MM.1S (cell line): ENCODE measurements around the gene EFR3B.

Source experiments
- DNase-seq: peaks from one replicate; pipeline ENCODE4 v3.0.0-alpha.2; 2015
- H2AFZ ChIP-seq: fragments of 300-600 bp; sonication (generic); 2 replicates; pipeline ENCODE4 v1.6.0; 2016; ENCODE audit warnings: antibody characterized with exemption, low read length
- H3F3A ChIP-seq: fragments of 300-600 bp; sonication (generic); 2 replicates; pipeline ENCODE4 v1.6.1; 2016; ENCODE audit warnings: mild to moderate bottlenecking, antibody characterized with exemption, low read length, moderate library complexity, mixed read lengths; ENCODE audit not compliant: insufficient read depth
- H3K27ac ChIP-seq: fragments of 300-600 bp; sonication (generic); 2 replicates; pipeline ENCODE4 v1.5.1; 2016; ENCODE audit warnings: mild to moderate bottlenecking, low read length
- H3K27me3 ChIP-seq: fragments of 300-600 bp; sonication (generic); replicated peaks from 2 replicates; pipeline ENCODE4 v1.6.0; 2016; ENCODE audit warnings: low read length; ENCODE audit not compliant: insufficient read depth
- H3K36me3 ChIP-seq: fragments of 300-600 bp; sonication (generic); replicated peaks from 2 replicates; pipeline ENCODE4 v1.6.1; 2016; ENCODE audit warnings: mild to moderate bottlenecking, low read length, mixed read lengths; ENCODE audit not compliant: insufficient read depth
- H3K4me1 ChIP-seq: fragments of 300-600 bp; sonication (generic); 2 replicates; pipeline ENCODE4 v1.6.1; 2016; ENCODE audit warnings: low read length, mixed read lengths
- H3K4me2 ChIP-seq: fragments of 300-600 bp; sonication (generic); 2 replicates; pipeline ENCODE4 v1.6.0; 2016; ENCODE audit warnings: low read depth, low read length
- H3K4me3 ChIP-seq: fragments of 300-600 bp; sonication (generic); 2 replicates; pipeline ENCODE4 v1.5.1; 2016; ENCODE audit warnings: low read length, mixed read lengths
- H3K79me2 ChIP-seq: fragments of 300-600 bp; sonication (generic); 2 replicates; pipeline ENCODE4 v1.6.1; 2016; ENCODE audit warnings: mixed run types, low read length, mixed read lengths
- H3K9ac ChIP-seq: fragments of 300-600 bp; sonication (generic); 2 replicates; pipeline ENCODE4 v1.6.1; 2016; ENCODE audit warnings: low read length, mixed read lengths
- H3K9me2 ChIP-seq: fragments of 300-600 bp; sonication (generic); replicated peaks from 2 replicates; pipeline ENCODE4 v1.6.1; 2016; ENCODE audit warnings: mild to moderate bottlenecking, low read length, mixed read lengths; ENCODE audit not compliant: insufficient read depth
- H3K9me3 ChIP-seq: fragments of 300-600 bp; sonication (generic); replicated peaks from 2 replicates; pipeline ENCODE4 v1.6.1; 2016; ENCODE audit warnings: mild to moderate bottlenecking, low read length, mixed read lengths; ENCODE audit not compliant: insufficient read depth
- H4K20me1 ChIP-seq: fragments of 300-600 bp; sonication (generic); 2 replicates; pipeline ENCODE4 v1.6.1; 2016; ENCODE audit warnings: mild to moderate bottlenecking, low read length, moderate library complexity, mixed read lengths; ENCODE audit not compliant: insufficient read depth
- EZH2 ChIP-seq: fragments of 300-600 bp; sonication (generic); optimal IDR thresholded peaks from 2 replicates; pipeline ENCODE3; 2017; ENCODE audit warnings: low read depth, mild to moderate bottlenecking, antibody characterized with exemption, low read length, mixed read lengths
- EZH2phosphoT487 ChIP-seq: fragments of 300-600 bp; sonication (generic); IDR thresholded peaks from 2 replicates; pipeline ENCODE4 v1.6.1; 2018; ENCODE audit warnings: antibody characterized with exemption, low read length
- TF ChIP-seq, protein P1 (sequence below): fragments of 300-600 bp; sonication (generic); IDR thresholded peaks from 2 replicates; pipeline ENCODE4 v1.5.1; 2016; ENCODE audit warnings: antibody characterized with exemption, low read length, mixed read lengths

EFR3B gene

DNA sequence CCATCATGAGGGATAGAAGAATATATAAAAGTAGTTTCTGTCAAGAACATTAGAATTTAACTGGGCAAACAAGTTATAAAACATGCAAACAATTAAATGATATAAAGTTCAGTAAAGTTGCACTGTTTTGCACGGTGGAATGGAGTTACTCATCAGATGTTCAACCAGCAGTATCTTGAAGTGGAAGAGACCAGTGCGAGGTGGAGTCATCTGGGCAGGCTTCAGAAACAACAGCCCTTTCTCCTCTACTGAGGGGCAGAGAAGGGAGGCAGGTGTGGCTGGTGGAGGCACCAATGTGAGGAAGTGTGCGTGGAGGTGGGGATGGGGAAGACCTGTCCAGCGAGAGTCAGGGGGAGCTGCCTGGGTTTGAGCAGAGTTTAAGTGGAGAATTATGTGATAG, 7.5 kb downstream of the EFR3B start:
- no peak overlapping the region for H3K4me3 ChIP-seq
- no peaks in the 10 kb centered on the region for H3K79me2 ChIP-seq
- TF ChIP-seq, protein P1, sequence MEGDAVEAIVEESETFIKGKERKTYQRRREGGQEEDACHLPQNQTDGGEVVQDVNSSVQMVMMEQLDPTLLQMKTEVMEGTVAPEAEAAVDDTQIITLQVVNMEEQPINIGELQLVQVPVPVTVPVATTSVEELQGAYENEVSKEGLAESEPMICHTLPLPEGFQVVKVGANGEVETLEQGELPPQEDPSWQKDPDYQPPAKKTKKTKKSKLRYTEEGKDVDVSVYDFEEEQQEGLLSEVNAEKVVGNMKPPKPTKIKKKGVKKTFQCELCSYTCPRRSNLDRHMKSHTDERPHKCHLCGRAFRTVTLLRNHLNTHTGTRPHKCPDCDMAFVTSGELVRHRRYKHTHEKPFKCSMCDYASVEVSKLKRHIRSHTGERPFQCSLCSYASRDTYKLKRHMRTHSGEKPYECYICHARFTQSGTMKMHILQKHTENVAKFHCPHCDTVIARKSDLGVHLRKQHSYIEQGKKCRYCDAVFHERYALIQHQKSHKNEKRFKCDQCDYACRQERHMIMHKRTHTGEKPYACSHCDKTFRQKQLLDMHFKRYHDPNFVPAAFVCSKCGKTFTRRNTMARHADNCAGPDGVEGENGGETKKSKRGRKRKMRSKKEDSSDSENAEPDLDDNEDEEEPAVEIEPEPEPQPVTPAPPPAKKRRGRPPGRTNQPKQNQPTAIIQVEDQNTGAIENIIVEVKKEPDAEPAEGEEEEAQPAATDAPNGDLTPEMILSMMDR = no peak
- TF ChIP-seq EZH2phosphoT487 (no peak), EZH2 (no peak)
- no peaks in the 10 kb centered on the region for H3K36me3 ChIP-seq
- no peaks in the 10 kb centered on the region for H3F3A ChIP-seq
- H3K9me3 ChIP-seq = no peaks in the 10 kb centered on the region
- DNase-seq = no peak
- no peaks in the 10 kb centered on the region for H3K9me2 ChIP-seq
- peaks cover 3% of the 10 kb centered on the region for H3K27me3 ChIP-seq
- no peaks in the 10 kb centered on the region for H3K4me1 ChIP-seq
- no peak overlapping the region for H3K9ac ChIP-seq
- H2AFZ ChIP-seq = no peak overlapping the region
- no peak overlapping the region for H3K27ac ChIP-seq
- H3K4me2 ChIP-seq = no peak overlapping the region
- no peaks in the 10 kb centered on the region for H4K20me1 ChIP-seq

- Histone ChIP-seq H3K9me2 (no peaks in the 10 kb centered on the region), H3K4me1 (no peaks in the 10 kb centered on the region), H3K4me2 (no peak overlapping the region), H3K9ac (no peak overlapping the region), H3K27ac (no peak overlapping the region), H3F3A (no peaks in the 10 kb centered on the region), H3K36me3 (no peaks in the 10 kb centered on the region), H3K27me3 (no peaks in the 10 kb centered on the region), H2AFZ (no peak overlapping the region), H3K4me3 (no peak overlapping the region), H3K79me2 (no peaks in the 10 kb centered on the region), H4K20me1 (no peaks in the 10 kb centered on the region), H3K9me3 (no peaks in the 10 kb centered on the region)
- DNase-seq = peak; percentile 24
- no peak for TF ChIP-seq EZH2
- TF ChIP-seq, protein P1 = no peak
- no peak for TF ChIP-seq EZH2phosphoT487
Measured at GRCh38 chr2:25050128-25050527, 8.3 kb downstream of the EFR3B start.

GRCh38 chr2:25053041-25053440, 11.2 kb downstream of the EFR3B start:
- Histone ChIP-seq H3K9ac (no peak overlapping the region), H3K27ac (no peak overlapping the region), H3K4me1 (no peaks in the 10 kb centered on the region), H3K4me2 (no peak overlapping the region), H3K4me3 (no peak overlapping the region), H3K79me2 (no peaks in the 10 kb centered on the region), H3K36me3 (no peaks in the 10 kb centered on the region), H3K9me3 (no peaks in the 10 kb centered on the region), H2AFZ (no peak overlapping the region), H3K27me3 (no peaks in the 10 kb centered on the region), H3K9me2 (no peaks in the 10 kb centered on the region), H4K20me1 (no peaks in the 10 kb centered on the region), H3F3A (no peaks in the 10 kb centered on the region)
- TF ChIP-seq, protein P1 = no peak
- TF ChIP-seq EZH2 (no peak), EZH2phosphoT487 (no peak)
- DNase-seq = no peak

GRCh38 chr2:25054720-25055119, 12.8 kb downstream of the EFR3B start:
- H3K27ac ChIP-seq = no peak overlapping the region
- H3K4me3 ChIP-seq = no peak overlapping the region
- no peaks in the 10 kb centered on the region for H3K27me3 ChIP-seq
- H4K20me1 ChIP-seq = no peaks in the 10 kb centered on the region
- H3K4me2 ChIP-seq = no peak overlapping the region
- H3F3A ChIP-seq = no peaks in the 10 kb centered on the region
- H3K36me3 ChIP-seq = no peaks in the 10 kb centered on the region
- TF ChIP-seq EZH2 (no peak), EZH2phosphoT487 (no peak)
- TF ChIP-seq, protein P1 = no peak
- no peak overlapping the region for H3K9ac ChIP-seq
- no peak overlapping the region for H2AFZ ChIP-seq
- no peaks in the 10 kb centered on the region for H3K79me2 ChIP-seq
- no peaks in the 10 kb centered on the region for H3K9me2 ChIP-seq
- DNase-seq = no peak
- H3K9me3 ChIP-seq = no peaks in the 10 kb centered on the region
- H3K4me1 ChIP-seq = no peaks in the 10 kb centered on the region
